Thyroid gland (tissue), 4 donors: ENCODE data around the gene AFF3. TPM values are rescaled to one million over a fixed set of nuclear protein-coding genes. Genes with fewer than 3 reads are reported as not detected.

Source experiments
- DNase-seq, 2 donors: peaks; one replicate each; pipeline ENCODE4 v3.0.0-alpha.2; 2019
- H3K27ac ChIP-seq, 3 donors: fragments of 200-600 bp; sonication (generic); 1 replicate in 2 of 3; 2 replicates in 1 of 3; pipeline ENCODE4 v1.5.1; 2016 to 2019; ENCODE audit warnings: mild to moderate bottlenecking in 1 of 3, moderate library complexity in 1 of 3
- H3K27me3 ChIP-seq: fragments of 200-600 bp; sonication (generic); one replicate; pipeline ENCODE4 v1.5.1; 2019
- H3K36me3 ChIP-seq, 2 donors: fragments of 200-600 bp; sonication (generic); one replicate each; pipeline ENCODE4 v1.5.1; 2016 to 2019
- H3K4me1 ChIP-seq, 2 donors: fragments of 200-600 bp; sonication (generic); one replicate each; pipeline ENCODE4 v1.5.1; 2017 to 2019
- H3K4me3 ChIP-seq, 3 donors: fragments of 200-600 bp; sonication (generic); replicated peaks in 1 of 3; 1 replicate in 2 of 3; 2 replicates in 1 of 3; pipeline ENCODE4 v1.5.1; 2016; ENCODE audit warnings: mild to moderate bottlenecking in 1 of 3
- H3K9me3 ChIP-seq: fragments of 200-600 bp; sonication (generic); one replicate; pipeline ENCODE4 v1.5.1; 2017
- POLR2A ChIP-seq, 2 donors: fragments of 450-650 bp; IDR thresholded peaks; one replicate each; pipeline ENCODE4 v1.6.1; 2017; ENCODE audit warnings: antibody characterized with exemption in 2 of 2, mild to moderate bottlenecking in 2 of 2, moderate library complexity in 1 of 2
- WGBS, 2 donors: methylation state at CpG; one replicate each; pipeline ENCODE4 v1.1.5; 2017; 5-methylcytosine and 5-hydroxymethylcytosine counted together
- intact Hi-C: fragments of 100-400 bp; cut with DNase I; formaldehyde crosslinking; loops from one replicate; pipeline ENCODE4 v1.15.1; 2023
- total RNA-seq, 4 donors: library from RNA; depleted of rRNA; stranded (reverse); fragments of >200 nt; gene quantifications; one replicate each; pipeline ENCODE4 v1.2.3, GENCODE V29; 2016
- TF ChIP-seq, protein P1 (sequence below), 6 experiments: fragments of 200-600 bp in 3 of 6; fragments of 450-650 bp in 3 of 6; sonication (generic) in 3 of 6; IDR thresholded peaks; one replicate each; pipeline ENCODE4 v1.5.1; 2016 to 2019; ENCODE audit warnings: antibody characterized with exemption in 6 of 6, mild to moderate bottlenecking in 2 of 6, inconsistent platforms in 1 of 6, moderate library complexity in 1 of 6

The AFF3 gene
- total RNA-seq, 4 donors from 2014 or later: 0.54 to 2.6 (median 1.1) TPM

DNA sequence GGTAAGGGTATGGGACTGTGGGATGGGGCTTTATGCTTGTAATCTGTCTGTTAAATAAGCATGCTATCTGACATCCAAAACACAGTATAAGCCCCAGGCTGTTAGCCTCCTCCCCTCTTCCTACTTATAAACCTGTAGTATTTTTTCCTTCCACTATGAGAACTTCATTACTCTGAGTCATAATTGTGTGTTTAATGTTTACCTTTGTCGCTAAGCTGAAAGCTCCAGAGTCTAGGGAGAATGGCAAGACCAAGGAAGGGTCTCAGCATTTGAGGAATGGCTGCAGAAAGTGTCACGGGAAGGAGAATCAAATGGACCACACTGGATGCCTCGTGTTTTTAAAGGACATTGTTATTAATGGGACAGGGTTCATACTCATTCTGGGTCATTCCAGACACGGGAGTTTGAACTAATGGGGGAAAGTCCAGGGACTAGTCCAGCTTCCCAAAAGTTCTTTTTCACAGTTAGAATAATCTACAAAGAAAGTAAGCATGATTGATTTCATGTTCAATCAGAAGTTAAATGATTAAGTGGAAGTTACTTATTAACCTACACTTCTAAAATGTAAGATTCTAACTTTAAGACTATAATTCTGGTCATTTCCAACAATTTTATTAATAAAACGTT lies 292.2 kb downstream of the AFF3 start:
- Histone ChIP-seq H3K4me1 (no peaks in the 10 kb centered on the region), H3K9me3 (no peaks in the 10 kb centered on the region), H3K4me3 (no peak overlapping the region), H3K27me3 (no peaks in the 10 kb centered on the region), H3K36me3 (no peaks in the 10 kb centered on the region), H3K27ac (no peak overlapping the region)
- TF ChIP-seq POLR2A (IDR thresholded peaks at IDR 0.05): no peak
- TF ChIP-seq, protein P1, sequence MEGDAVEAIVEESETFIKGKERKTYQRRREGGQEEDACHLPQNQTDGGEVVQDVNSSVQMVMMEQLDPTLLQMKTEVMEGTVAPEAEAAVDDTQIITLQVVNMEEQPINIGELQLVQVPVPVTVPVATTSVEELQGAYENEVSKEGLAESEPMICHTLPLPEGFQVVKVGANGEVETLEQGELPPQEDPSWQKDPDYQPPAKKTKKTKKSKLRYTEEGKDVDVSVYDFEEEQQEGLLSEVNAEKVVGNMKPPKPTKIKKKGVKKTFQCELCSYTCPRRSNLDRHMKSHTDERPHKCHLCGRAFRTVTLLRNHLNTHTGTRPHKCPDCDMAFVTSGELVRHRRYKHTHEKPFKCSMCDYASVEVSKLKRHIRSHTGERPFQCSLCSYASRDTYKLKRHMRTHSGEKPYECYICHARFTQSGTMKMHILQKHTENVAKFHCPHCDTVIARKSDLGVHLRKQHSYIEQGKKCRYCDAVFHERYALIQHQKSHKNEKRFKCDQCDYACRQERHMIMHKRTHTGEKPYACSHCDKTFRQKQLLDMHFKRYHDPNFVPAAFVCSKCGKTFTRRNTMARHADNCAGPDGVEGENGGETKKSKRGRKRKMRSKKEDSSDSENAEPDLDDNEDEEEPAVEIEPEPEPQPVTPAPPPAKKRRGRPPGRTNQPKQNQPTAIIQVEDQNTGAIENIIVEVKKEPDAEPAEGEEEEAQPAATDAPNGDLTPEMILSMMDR (IDR thresholded peaks at IDR 0.05): no peak
- DNase-seq: no peak
- intact Hi-C loops: no loop called here
- WGBS, 2 donors: 72 to 75% methylated on average over 5 of the region's 5 CpGs

DNA sequence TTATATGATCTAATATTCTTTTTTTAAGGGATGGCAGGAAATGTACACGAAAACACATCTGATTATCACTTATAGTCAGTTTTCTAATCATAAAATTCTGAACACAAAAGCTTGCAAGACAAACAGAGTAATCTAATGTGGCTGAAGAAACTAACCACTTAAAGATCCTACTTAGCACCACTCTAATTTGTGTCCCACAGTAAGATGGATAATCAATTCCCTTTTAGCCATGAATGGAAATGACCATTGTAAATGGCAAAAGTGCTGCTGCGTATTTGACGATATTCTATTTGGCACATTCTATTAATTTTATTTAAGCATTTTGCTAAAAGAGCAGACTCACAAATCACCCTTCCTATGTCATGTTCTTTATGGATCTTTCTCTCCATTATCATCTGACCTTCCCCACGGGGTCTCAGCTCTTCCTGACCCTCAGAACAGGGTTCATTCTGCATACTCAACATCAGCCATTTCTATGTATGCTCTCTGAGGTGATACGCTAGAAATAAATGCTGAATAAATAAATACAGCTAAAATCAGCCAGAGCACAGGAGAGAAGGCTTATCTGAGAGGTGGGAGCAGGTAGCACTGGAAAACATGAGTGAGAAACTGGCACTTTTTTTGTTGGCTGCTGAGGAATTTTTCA lies 295.8 kb downstream of the AFF3 start:
- H3K36me3 ChIP-seq: no peaks in the 10 kb centered on the region
- 90 to 91% methylated on average over 5 of the region's 5 CpGs for WGBS, 2 donors
- H3K27me3 ChIP-seq: no peaks in the 10 kb centered on the region
- no peak for DNase-seq
- no peak overlapping the region for H3K4me3 ChIP-seq
- no peaks in the 10 kb centered on the region for H3K9me3 ChIP-seq
- H3K27ac ChIP-seq: no peak overlapping the region
- TF ChIP-seq POLR2A (IDR thresholded peaks at IDR 0.05): no peak
- TF ChIP-seq, protein P1 (IDR thresholded peaks at IDR 0.05): no peak
- intact Hi-C loops: no loop called here
- no peaks in the 10 kb centered on the region for H3K4me1 ChIP-seq

DNA sequence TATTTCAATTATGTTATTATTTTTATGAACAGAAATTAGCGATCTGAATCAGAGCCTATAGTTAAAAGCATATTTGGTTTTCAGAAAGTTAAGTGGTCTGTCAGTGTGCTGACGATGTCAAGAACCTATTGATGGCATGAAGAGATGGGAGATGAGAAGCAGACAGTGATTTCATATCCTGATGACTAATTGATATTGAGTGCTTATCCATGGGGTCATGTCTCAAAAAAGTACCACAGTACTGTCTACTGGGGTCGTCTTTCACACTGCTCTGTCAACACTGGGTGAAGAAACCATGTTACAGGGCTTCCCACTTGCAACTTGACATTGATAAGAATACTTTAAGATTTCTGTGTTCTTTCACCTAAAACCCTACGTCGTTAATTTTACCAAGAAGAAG lies 297.1 kb downstream of the AFF3 start:
- H3K27me3 ChIP-seq: no peaks in the 10 kb centered on the region
- TF ChIP-seq, protein P1 (IDR thresholded peaks at IDR 0.05): no peak
- no peak for TF ChIP-seq POLR2A (IDR thresholded peaks at IDR 0.05)
- H3K36me3 ChIP-seq: no peaks in the 10 kb centered on the region
- 82 to 85% methylated on average over 5 of the region's 5 CpGs for WGBS, 2 donors
- H3K27ac ChIP-seq: no peak overlapping the region
- no peak for DNase-seq
- intact Hi-C loops: no loop called here
- no peaks in the 10 kb centered on the region for H3K4me1 ChIP-seq
- H3K9me3 ChIP-seq: no peaks in the 10 kb centered on the region
- no peak overlapping the region for H3K4me3 ChIP-seq

DNA sequence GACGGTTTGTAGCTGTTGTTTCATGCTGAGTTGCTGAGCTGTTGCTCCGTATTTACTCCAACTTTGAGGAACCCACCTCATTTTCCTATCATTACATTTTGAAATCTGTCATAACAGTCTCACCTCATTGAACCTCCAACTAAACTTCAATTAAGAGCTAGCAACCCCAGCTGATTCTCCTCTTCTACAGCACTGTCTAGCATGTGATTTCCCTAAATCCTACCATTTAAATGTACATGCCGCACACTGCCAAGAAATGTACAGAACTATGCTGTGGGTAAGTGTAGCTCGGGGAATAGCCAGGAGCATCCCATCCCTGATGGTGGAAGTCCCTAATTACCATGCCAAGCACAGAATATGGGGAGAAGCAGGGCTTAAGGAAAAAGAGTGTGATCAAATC lies 299.9 kb downstream of the AFF3 start:
- intact Hi-C loops: no loop called here
- Histone ChIP-seq H3K4me3 (no peak overlapping the region), H3K36me3 (no peaks in the 10 kb centered on the region), H3K4me1 (no peaks in the 10 kb centered on the region), H3K27ac (no peak overlapping the region), H3K9me3 (no peaks in the 10 kb centered on the region), H3K27me3 (no peaks in the 10 kb centered on the region)
- no peak for DNase-seq
- 84 to 86% methylated on average over 4 of the region's 4 CpGs for WGBS, 2 donors
- TF ChIP-seq, protein P1 (IDR thresholded peaks at IDR 0.05): no peak

DNA sequence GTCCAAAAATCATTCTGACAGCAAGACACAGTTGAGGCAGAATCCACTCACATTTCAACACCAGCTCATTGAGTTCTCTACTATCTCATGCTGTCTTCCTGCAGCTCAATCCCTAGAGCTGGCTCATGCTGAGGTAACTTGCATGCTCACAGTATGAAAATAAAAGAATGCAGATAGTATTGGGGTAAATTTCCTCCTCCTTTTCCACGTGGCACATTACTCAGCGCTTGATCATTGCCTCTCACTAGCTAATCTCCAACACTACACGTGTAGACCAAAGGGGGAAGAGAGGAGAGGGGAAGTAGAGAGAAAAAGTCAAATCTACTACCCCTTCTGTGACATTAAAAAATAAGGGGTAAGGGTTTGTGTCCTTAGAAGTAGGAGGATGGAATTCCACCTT lies 300.6 kb downstream of the AFF3 start:
- Histone ChIP-seq H3K4me1 (no peaks in the 10 kb centered on the region), H3K4me3 (no peak overlapping the region), H3K27ac (no peak overlapping the region), H3K27me3 (no peaks in the 10 kb centered on the region), H3K36me3 (no peaks in the 10 kb centered on the region), H3K9me3 (no peaks in the 10 kb centered on the region)
- intact Hi-C loops: no loop called here
- DNase-seq: no peak
- WGBS, 2 donors: 67 to 71% methylated on average over 3 of the region's 3 CpGs
- TF ChIP-seq, protein P1 (IDR thresholded peaks at IDR 0.05): no peak
- TF ChIP-seq POLR2A (IDR thresholded peaks at IDR 0.05): no peak
